ENCODE measurements around the gene SSC5D. TPM values are rescaled to one million over a fixed set of nuclear protein-coding genes. Genes with fewer than 3 reads are reported as not detected.

Gene SSC5D
- polyA plus RNA-seq, 1 donor (not counting 4 experiments of a cell fraction or from before 2014, with no cell fraction given): not detected

DNA sequence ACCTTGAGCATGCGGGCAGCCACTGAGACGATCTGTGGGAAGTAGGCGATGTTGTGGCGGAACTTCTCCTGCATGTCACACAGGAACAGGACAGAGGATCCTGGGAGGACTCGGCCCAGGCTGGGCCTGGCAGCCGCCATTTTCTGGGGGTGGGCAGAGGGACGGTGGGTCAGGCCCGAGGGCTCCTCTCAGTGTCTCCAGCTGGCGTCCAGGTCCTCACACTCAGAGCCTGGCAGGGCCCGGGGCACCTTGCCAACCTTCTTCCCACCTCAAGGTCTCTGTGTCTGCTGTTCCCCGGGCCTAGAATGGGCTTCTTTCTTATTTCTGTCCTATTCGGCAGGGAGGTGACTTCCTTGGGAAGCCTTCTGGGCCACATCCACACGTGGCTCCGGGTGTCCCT lies 31.9 kb upstream of the SSC5D start:
- FAIRE-seq: no peak
- Histone ChIP-seq H3K79me2 (ENCODE audit: control insufficient read depth, insufficient read depth, low read length) (no peaks in the 10 kb centered on the region), H3K4me1 (ENCODE audit: control insufficient read depth, extremely low read depth, insufficient read depth, low read length) (peaks cover 3% of the 10 kb centered on the region), H3K4me3 (ENCODE audit: control insufficient read depth in 2 of 3, extremely low read depth in 1 of 3, insufficient read depth in 2 of 3, low read depth in 1 of 3, low read length in 3 of 3) (no peak overlapping the region), H3K36me3 (ENCODE audit: control insufficient read depth in 2 of 2, extremely low read depth in 1 of 2, insufficient read depth in 2 of 2, low read length in 2 of 2) (peaks cover 0 to 3% of the 10 kb centered on the region in 2 experiments), H2AFZ (ENCODE audit: control insufficient read depth, low read length) (no peak overlapping the region), H4K20me1 (ENCODE audit: control insufficient read depth, extremely low read depth, insufficient read depth, low read length) (peaks cover 2% of the 10 kb centered on the region), H3K27me3 (ENCODE audit: control insufficient read depth, extremely low read depth, insufficient read depth, low read length) (peaks cover 13% of the 10 kb centered on the region), H3K9ac (ENCODE audit: control insufficient read depth, extremely low read depth, insufficient read depth, low read length) (no peak overlapping the region), H3K4me2 (ENCODE audit: control insufficient read depth, extremely low read depth, insufficient read depth, low read depth, low read length) (no peak overlapping the region), H3K27ac (ENCODE audit: control insufficient read depth, insufficient read depth, low read length) (no peak overlapping the region), H3K9me1 (ENCODE audit: control insufficient read depth, extremely low read depth, insufficient read depth, low read length) (no peaks in the 10 kb centered on the region), H3K9me3 (ENCODE audit: control insufficient read depth, low read depth, low read length) (no peaks in the 10 kb centered on the region)
- DNase-seq (ENCODE audit: low read depth, low spot score): no peak
- TF ChIP-seq EZH2 (IDR thresholded peaks at IDR 0.05; ENCODE audit: low read length): no peak
- TF ChIP-seq, protein P1, sequence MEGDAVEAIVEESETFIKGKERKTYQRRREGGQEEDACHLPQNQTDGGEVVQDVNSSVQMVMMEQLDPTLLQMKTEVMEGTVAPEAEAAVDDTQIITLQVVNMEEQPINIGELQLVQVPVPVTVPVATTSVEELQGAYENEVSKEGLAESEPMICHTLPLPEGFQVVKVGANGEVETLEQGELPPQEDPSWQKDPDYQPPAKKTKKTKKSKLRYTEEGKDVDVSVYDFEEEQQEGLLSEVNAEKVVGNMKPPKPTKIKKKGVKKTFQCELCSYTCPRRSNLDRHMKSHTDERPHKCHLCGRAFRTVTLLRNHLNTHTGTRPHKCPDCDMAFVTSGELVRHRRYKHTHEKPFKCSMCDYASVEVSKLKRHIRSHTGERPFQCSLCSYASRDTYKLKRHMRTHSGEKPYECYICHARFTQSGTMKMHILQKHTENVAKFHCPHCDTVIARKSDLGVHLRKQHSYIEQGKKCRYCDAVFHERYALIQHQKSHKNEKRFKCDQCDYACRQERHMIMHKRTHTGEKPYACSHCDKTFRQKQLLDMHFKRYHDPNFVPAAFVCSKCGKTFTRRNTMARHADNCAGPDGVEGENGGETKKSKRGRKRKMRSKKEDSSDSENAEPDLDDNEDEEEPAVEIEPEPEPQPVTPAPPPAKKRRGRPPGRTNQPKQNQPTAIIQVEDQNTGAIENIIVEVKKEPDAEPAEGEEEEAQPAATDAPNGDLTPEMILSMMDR (optimal IDR thresholded peaks at IDR 0.05 in 1 of 3, IDR thresholded peaks at IDR 0.05 in 1 of 3, conservative IDR thresholded peaks at IDR 0.05 in 1 of 3; ENCODE audit: extremely low read depth in 1 of 3, insufficient read depth in 2 of 3, low read length in 3 of 3): no peak
- dilution Hi-C loops (cut with MboI; ENCODE audit: extremely low pct_ligation_motif_present, low sequenced_read_pairs): no loop called here

DNA sequence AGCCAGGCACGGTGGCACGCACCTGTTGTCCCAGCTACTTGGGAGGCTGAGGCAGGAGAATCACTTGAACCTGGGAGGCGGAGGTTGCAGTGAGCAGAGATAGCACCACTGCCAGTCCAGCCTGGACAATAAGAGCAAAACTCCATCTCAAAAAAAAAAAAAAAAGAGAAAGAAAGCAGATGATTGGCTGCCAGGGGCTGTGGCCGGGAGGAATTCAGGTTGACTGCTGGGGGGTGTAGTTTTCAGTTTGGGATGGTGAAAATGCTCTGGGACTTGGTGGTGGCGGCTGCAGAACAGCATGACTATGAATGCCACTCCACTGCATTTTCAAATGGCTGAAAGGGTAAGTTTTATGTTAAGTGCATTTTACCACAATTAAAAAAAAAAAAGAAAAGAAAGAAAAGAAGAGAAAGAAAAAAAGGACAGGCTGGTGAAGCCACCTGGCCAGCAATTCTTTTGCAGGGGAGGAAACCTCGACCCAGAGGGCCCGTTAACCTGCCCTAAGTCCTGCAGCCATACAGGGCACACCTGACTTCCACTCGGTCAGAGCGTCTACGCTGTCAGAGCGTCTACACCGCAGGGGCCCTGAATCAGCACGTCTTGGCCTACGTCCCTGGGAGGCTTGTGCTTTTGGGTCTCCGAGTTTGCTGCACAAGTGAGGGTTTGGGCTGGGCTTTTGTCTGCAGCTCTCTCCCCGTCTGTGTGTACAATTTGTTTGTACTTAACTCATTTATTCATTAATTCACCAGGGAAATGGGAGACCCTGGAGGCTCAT lies 30.4 kb upstream of the SSC5D start:
- Histone ChIP-seq H2AFZ (ENCODE audit: control insufficient read depth, low read length) (no peak overlapping the region), H3K4me3 (ENCODE audit: control insufficient read depth in 2 of 3, extremely low read depth in 1 of 3, insufficient read depth in 2 of 3, low read depth in 1 of 3, low read length in 3 of 3) (no peak overlapping the region), H3K27me3 (ENCODE audit: control insufficient read depth, extremely low read depth, insufficient read depth, low read length) (no peaks in the 10 kb centered on the region), H3K9me3 (ENCODE audit: control insufficient read depth, low read depth, low read length) (no peaks in the 10 kb centered on the region), H3K4me2 (ENCODE audit: control insufficient read depth, extremely low read depth, insufficient read depth, low read depth, low read length) (no peak overlapping the region), H3K4me1 (ENCODE audit: control insufficient read depth, extremely low read depth, insufficient read depth, low read length) (peaks cover 9% of the 10 kb centered on the region), H3K27ac (ENCODE audit: control insufficient read depth, insufficient read depth, low read length) (no peak overlapping the region), H4K20me1 (ENCODE audit: control insufficient read depth, extremely low read depth, insufficient read depth, low read length) (peaks cover 2% of the 10 kb centered on the region), H3K36me3 (ENCODE audit: control insufficient read depth in 2 of 2, extremely low read depth in 1 of 2, insufficient read depth in 2 of 2, low read length in 2 of 2) (peaks cover 0 to 3% of the 10 kb centered on the region in 2 experiments), H3K9ac (ENCODE audit: control insufficient read depth, extremely low read depth, insufficient read depth, low read length) (no peak overlapping the region), H3K9me1 (ENCODE audit: control insufficient read depth, extremely low read depth, insufficient read depth, low read length) (no peaks in the 10 kb centered on the region), H3K79me2 (ENCODE audit: control insufficient read depth, insufficient read depth, low read length) (no peaks in the 10 kb centered on the region)
- dilution Hi-C loops (cut with MboI; ENCODE audit: extremely low pct_ligation_motif_present, low sequenced_read_pairs): no loop called here
- DNase-seq (ENCODE audit: low read depth, low spot score): no peak
- TF ChIP-seq, protein P1 (optimal IDR thresholded peaks at IDR 0.05 in 1 of 3, IDR thresholded peaks at IDR 0.05 in 1 of 3, conservative IDR thresholded peaks at IDR 0.05 in 1 of 3; ENCODE audit: extremely low read depth in 1 of 3, insufficient read depth in 2 of 3, low read length in 3 of 3): no peak
- no peak for TF ChIP-seq EZH2 (IDR thresholded peaks at IDR 0.05; ENCODE audit: low read length)
- no peak for FAIRE-seq

All from keratinocyte (primary cell).